ENCODE measurements around the gene C1S. TPM values are rescaled to one million over a fixed set of nuclear protein-coding genes. Genes with fewer than 3 reads are reported as not detected.
A peak's percentile ranks its signal among the peaks of the same experiment; 100 is the strongest.

C1S gene
- total RNA-seq, 4 donors from 2014 or later = 58.1 to 90.8 (median 85.9) TPM

- no peaks in the 10 kb centered on the region for H3K27me3 ChIP-seq
- TF ChIP-seq POLR2A (IDR thresholded peaks at IDR 0.05) (no peak), CTCF (IDR thresholded peaks at IDR 0.05 in 4 of 5, conservative IDR thresholded peaks at IDR 0.05 in 1 of 5) (no peak)
- intact Hi-C loops (cut with DNase I; ENCODE audit: low total_unique reads) (no loop called here), in situ Hi-C loops (cut with MboI; ENCODE audit: low sequenced_read_pairs in 4 of 4) (no loop called here)
- ATAC-seq (no peak), DNase-seq (no peak)
- no peak overlapping the region for H3K4me3 ChIP-seq
- no peak overlapping the region for H3K27ac ChIP-seq
- peaks cover 0 to 10% of the 10 kb centered on the region in 2 donors for H3K4me1 ChIP-seq
- H3K9me3 ChIP-seq = no peaks in the 10 kb centered on the region
- H3K36me3 ChIP-seq = peaks cover 0 to 24% of the 10 kb centered on the region in 2 donors
These were observed 38.9 kb downstream of the C1S start for GRCh38 chr12:7099290-7099996.

- peaks cover 0 to 10% of the 10 kb centered on the region in 2 donors for H3K4me1 ChIP-seq
- intact Hi-C loops (cut with DNase I; ENCODE audit: low total_unique reads) (no loop called here), in situ Hi-C loops (cut with MboI; ENCODE audit: low sequenced_read_pairs in 4 of 4) (loop anchor here in 2 of 4 donors (25.0 kb wide), 2 partner anchors 163 to 188 kb away; partner anchors contain the start of genes ATN1 (in 1 of the 2), C12orf57 (in 1 of the 2), ENO2 (in 1 of the 2) and LRRC23 (in 1 of the 2))
- TF ChIP-seq POLR2A (IDR thresholded peaks at IDR 0.05) (no peak), CTCF (IDR thresholded peaks at IDR 0.05 in 4 of 5, conservative IDR thresholded peaks at IDR 0.05 in 1 of 5) (no peak)
- peaks cover 0 to 32% of the 10 kb centered on the region in 2 donors for H3K36me3 ChIP-seq
- no peak overlapping the region for H3K4me3 ChIP-seq
- no peak overlapping the region for H3K27ac ChIP-seq
- no peaks in the 10 kb centered on the region for H3K9me3 ChIP-seq
- DNase-seq (no peak), ATAC-seq (no peak)
- no peaks in the 10 kb centered on the region for H3K27me3 ChIP-seq
These were observed 39.7 kb downstream of the C1S start for GRCh38 chr12:7100239-7100638.

GRCh38 chr12:7101047-7101693, 40.7 kb downstream of the C1S start:
- Histone ChIP-seq H3K27me3 (no peaks in the 10 kb centered on the region), H3K27ac (peak overlapping the region in 1 of 4 donors; percentile 11), H3K4me1 (peaks cover 0 to 10% of the 10 kb centered on the region in 2 donors), H3K4me3 (no peak overlapping the region), H3K9me3 (peaks cover 0 to 7% (median 2%) of the 10 kb centered on the region in 3 donors), H3K36me3 (peaks cover 0 to 34% of the 10 kb centered on the region in 2 donors)
- DNase-seq (no peak), ATAC-seq (no peak)
- intact Hi-C loops (cut with DNase I; ENCODE audit: low total_unique reads) = no loop called here
- in situ Hi-C loops (cut with MboI; ENCODE audit: low sequenced_read_pairs in 4 of 4) = loop anchor here in 2 of 4 donors (25.0 kb wide), 2 partner anchors 164 to 189 kb away; partner anchors contain the start of genes ATN1 (in 1 of the 2), C12orf57 (in 1 of the 2), ENO2 (in 1 of the 2) and LRRC23 (in 1 of the 2)
- TF ChIP-seq CTCF (IDR thresholded peaks at IDR 0.05 in 4 of 5, conservative IDR thresholded peaks at IDR 0.05 in 1 of 5) (no peak), POLR2A (IDR thresholded peaks at IDR 0.05) (no peak)

GRCh38 chr12:7101694-7102131, 41.2 kb downstream of the C1S start:
- peaks cover 0 to 8% of the 10 kb centered on the region in 2 donors for H3K4me1 ChIP-seq
- no peak overlapping the region for H3K4me3 ChIP-seq
- peak overlapping the region in 1 of 4 donors; percentile 11 for H3K27ac ChIP-seq
- no peak for DNase-seq
- in situ Hi-C loops (cut with MboI; ENCODE audit: low sequenced_read_pairs in 4 of 4) (loop anchor here in 2 of 4 donors (25.0 kb wide), 2 partner anchors 164 to 189 kb away; partner anchors contain the start of genes ATN1 (in 1 of the 2), C12orf57 (in 1 of the 2), ENO2 (in 1 of the 2) and LRRC23 (in 1 of the 2)), intact Hi-C loops (cut with DNase I; ENCODE audit: low total_unique reads) (no loop called here)
- H3K9me3 ChIP-seq = peaks cover 0 to 9% (median 2%) of the 10 kb centered on the region in 3 donors
- no peaks in the 10 kb centered on the region for H3K27me3 ChIP-seq
- no peak for TF ChIP-seq CTCF (IDR thresholded peaks at IDR 0.05 in 4 of 5, conservative IDR thresholded peaks at IDR 0.05 in 1 of 5)
- no peak for TF ChIP-seq POLR2A (IDR thresholded peaks at IDR 0.05)
- H3K36me3 ChIP-seq = peaks cover 0 to 34% of the 10 kb centered on the region in 2 donors
- no peak for ATAC-seq

Data from gastrocnemius medialis (tissue), 4 donors.